Measurements from ENCODE around the gene CACNB4. TPM values are rescaled to one million over a fixed set of nuclear protein-coding genes. Genes with fewer than 3 reads are reported as not detected.
"Not testable (repeated sequence)": the region's sequence is repeated elsewhere in the genome, so short reads cannot be mapped to it uniquely, and the experiment has no call there.

Gene CACNB4
- total RNA-seq, 1 experiment from 2014 or later = 0.19 TPM

- ChIA-PET CTCF (no interaction called here), POLR2A (ENCODE audit: low non-redundant PET) (no interaction called here)
- intact Hi-C loops (cut with micrococcal nuclease; ENCODE audit: unreplicated experiment) = no loop called here
- no TSS peak for BruUV-seq (replicated peaks)
- Histone ChIP-seq H3K27ac (ENCODE audit: low read depth, low read length, poor library complexity, severe bottlenecking) (no peak overlapping the region), H3K4me3 (ENCODE audit: low read depth, low read length, poor library complexity, severe bottlenecking) (no peak overlapping the region), H3K36me3 (ENCODE audit: insufficient read depth, low read length, poor library complexity, severe bottlenecking) (no peaks in the 10 kb centered on the region), H3K9me3 (ENCODE audit: low read depth, low read length, poor library complexity, severe bottlenecking) (no peaks in the 10 kb centered on the region), H3K4me1 (ENCODE audit: insufficient read depth, low read length, poor library complexity, severe bottlenecking) (no peaks in the 10 kb centered on the region), H3K27me3 (replicated peaks; ENCODE audit: insufficient read depth, low read depth, low read length, poor library complexity) (peaks cover 29% of the 10 kb centered on the region)
- DNase-seq (ENCODE audit: low spot score) = no peak
- TF ChIP-seq CTCF (conservative IDR thresholded peaks at IDR 0.05; ENCODE audit: low read depth, low read length) (no peak), EZH2 (IDR thresholded peaks at IDR 0.05; ENCODE audit: borderline replicate concordance, low read depth, low read length, poor library complexity, severe bottlenecking) (no peak)
These were observed 6.7 kb downstream of the CACNB4 start for GRCh38 chr2:152092095-152092494.

- H3K36me3 ChIP-seq (ENCODE audit: insufficient read depth, low read length, poor library complexity, severe bottlenecking); DNase-seq (ENCODE audit: low spot score); H3K4me1 ChIP-seq (ENCODE audit: insufficient read depth, low read length, poor library complexity, severe bottlenecking); intact Hi-C loops (cut with micrococcal nuclease; ENCODE audit: unreplicated experiment); CTCF ChIA-PET; H3K9me3 ChIP-seq (ENCODE audit: low read depth, low read length, poor library complexity, severe bottlenecking); H3K27ac ChIP-seq (ENCODE audit: low read depth, low read length, poor library complexity, severe bottlenecking); POLR2A ChIA-PET (ENCODE audit: low non-redundant PET); BruUV-seq (replicated peaks); H3K4me3 ChIP-seq (ENCODE audit: low read depth, low read length, poor library complexity, severe bottlenecking): not testable (repeated sequence)
- peaks cover 15% of the 10 kb centered on the region for H3K27me3 ChIP-seq (replicated peaks; ENCODE audit: insufficient read depth, low read depth, low read length, poor library complexity)
These were observed 8.1 kb downstream of the CACNB4 start for GRCh38 chr2:152090726-152091125.

- H3K4me1 ChIP-seq (ENCODE audit: insufficient read depth, low read length, poor library complexity, severe bottlenecking) = no peaks in the 10 kb centered on the region
- intact Hi-C loops (cut with micrococcal nuclease; ENCODE audit: unreplicated experiment) = no loop called here
- no peak overlapping the region for H3K4me3 ChIP-seq (ENCODE audit: low read depth, low read length, poor library complexity, severe bottlenecking)
- H3K9me3 ChIP-seq (ENCODE audit: low read depth, low read length, poor library complexity, severe bottlenecking) = no peaks in the 10 kb centered on the region
- DNase-seq (ENCODE audit: low spot score) = no peak
- H3K27ac ChIP-seq (ENCODE audit: low read depth, low read length, poor library complexity, severe bottlenecking) = no peak overlapping the region
- no TSS peak for BruUV-seq (replicated peaks)
- H3K36me3 ChIP-seq (ENCODE audit: insufficient read depth, low read length, poor library complexity, severe bottlenecking) = no peaks in the 10 kb centered on the region
- peaks cover 2% of the 10 kb centered on the region for H3K27me3 ChIP-seq (replicated peaks; ENCODE audit: insufficient read depth, low read depth, low read length, poor library complexity)
- POLR2A ChIA-PET (ENCODE audit: low non-redundant PET) = interaction anchor here (0.6 kb wide), 1 partner anchor 517 kb away, joined by 7 read pairs; no protein-coding TSS in a partner anchor
- CTCF ChIA-PET = no interaction called here
- no peak for TF ChIP-seq CTCF (conservative IDR thresholded peaks at IDR 0.05; ENCODE audit: low read depth, low read length)
- TF ChIP-seq EZH2 (IDR thresholded peaks at IDR 0.05; ENCODE audit: borderline replicate concordance, low read depth, low read length, poor library complexity, severe bottlenecking) = no peak
These were observed 9.6 kb downstream of the CACNB4 start for GRCh38 chr2:152089238-152089637.

- Histone ChIP-seq H3K36me3 (ENCODE audit: insufficient read depth, low read length, poor library complexity, severe bottlenecking) (no peaks in the 10 kb centered on the region), H3K27me3 (replicated peaks; ENCODE audit: insufficient read depth, low read depth, low read length, poor library complexity) (no peaks in the 10 kb centered on the region), H3K4me3 (ENCODE audit: low read depth, low read length, poor library complexity, severe bottlenecking) (no peak overlapping the region), H3K4me1 (ENCODE audit: insufficient read depth, low read length, poor library complexity, severe bottlenecking) (no peaks in the 10 kb centered on the region), H3K27ac (ENCODE audit: low read depth, low read length, poor library complexity, severe bottlenecking) (no peak overlapping the region), H3K9me3 (ENCODE audit: low read depth, low read length, poor library complexity, severe bottlenecking) (no peaks in the 10 kb centered on the region)
- intact Hi-C loops (cut with micrococcal nuclease; ENCODE audit: unreplicated experiment) = no loop called here
- DNase-seq (ENCODE audit: low spot score) = no peak
- BruUV-seq (replicated peaks) = no TSS peak
- CTCF ChIA-PET = no interaction called here
- TF ChIP-seq EZH2 (IDR thresholded peaks at IDR 0.05; ENCODE audit: borderline replicate concordance, low read depth, low read length, poor library complexity, severe bottlenecking) = no peak
- TF ChIP-seq CTCF (conservative IDR thresholded peaks at IDR 0.05; ENCODE audit: low read depth, low read length) = no peak
- POLR2A ChIA-PET (ENCODE audit: low non-redundant PET) = no interaction called here
These were observed 10.8 kb downstream of the CACNB4 start for GRCh38 chr2:152088006-152088405.

Measured in A673 (cell line).